Endothelial cell of umbilical vein (primary cell): ENCODE data around the gene TSEN34. TPM values are rescaled to one million over a fixed set of nuclear protein-coding genes. Genes with fewer than 3 reads are reported as not detected.

Source experiments
- BruUV-seq: library from RNA; stranded (reverse); fragments of 400-500 nt; replicated peaks from 2 replicates; lab custom pipeline; 2021; lab: Mats Ljungman, UMichigan
- CTCF ChIA-PET: fragments of 300-600, 350-600 bp; sonication (Branson Sonifier 250); formaldehyde crosslinking; loops from one replicate; lab custom pipeline; 2021; ENCODE audit warnings: antibody characterized with exemption, inconsistent platforms; lab: Charles Lee
- POLR2A ChIA-PET: fragments of 300-600, 350-600 bp; sonication (Branson Sonifier 250); formaldehyde crosslinking; loops from one replicate; lab custom pipeline; 2021; ENCODE audit warnings: antibody characterized with exemption, inconsistent platforms; lab: Charles Lee
- DNase-seq: peaks from one replicate; pipeline ENCODE4 v3.0.0-alpha.2; 2011; ENCODE audit warnings: low read depth, low spot score
- FAIRE-seq: peaks from 2 replicates; lab custom pipeline; 2011; peaks lifted over from hg19 to GRCh38; lab: Jason Lieb, UNC
- H2AFZ ChIP-seq: 2 replicates; pipeline ENCODE4 v1.6.0; 2012; ENCODE audit warnings: low read depth, low read length, control low read depth, inconsistent platforms
- H3K27ac ChIP-seq: 2 replicates; pipeline ENCODE4 v1.5.1; 2011; ENCODE audit warnings: low read depth, mild to moderate bottlenecking, control low read depth, low read length, moderate library complexity; ENCODE audit not compliant: insufficient read depth
- H3K27me3 ChIP-seq, 2 experiments: 2 replicates each; pipeline versions ENCODE4 v1.6.0 to v1.6.1; 2011; ENCODE audit warnings: low read length in 2 of 2, mixed read lengths in 1 of 2; ENCODE audit not compliant: control insufficient read depth in 2 of 2, insufficient read depth in 2 of 2
- H3K36me3 ChIP-seq, 2 experiments: 2 replicates in 1 of 2; 3 replicates in 1 of 2; pipeline ENCODE4 v1.5.1; 2011; ENCODE audit warnings: low read length in 2 of 2, mild to moderate bottlenecking in 1 of 2, moderate library complexity in 1 of 2; ENCODE audit not compliant: control insufficient read depth in 2 of 2, insufficient read depth in 2 of 2; ENCODE audit errors: extremely low read depth in 1 of 2
- H3K4me1 ChIP-seq: 3 replicates; pipeline ENCODE4 v1.5.1; 2011; ENCODE audit warnings: mild to moderate bottlenecking, low read length; ENCODE audit not compliant: control insufficient read depth, insufficient read depth; ENCODE audit errors: extremely low read depth
- H3K4me2 ChIP-seq: 2 replicates; pipeline ENCODE4 v1.6.1; 2011; ENCODE audit warnings: low read length, control low read depth, mixed read lengths; ENCODE audit not compliant: insufficient read depth
- H3K4me3 ChIP-seq, 3 experiments: fragments of 200-600 bp in 1 of 3; sonication (generic), shearing (Covaris generic) in 1 of 3; replicated peaks in 1 of 3; 2 replicates each; pipeline ENCODE4 v1.5.1; 2011 to 2016; ENCODE audit warnings: control low read depth in 3 of 3, low read length in 3 of 3, mild to moderate bottlenecking in 2 of 3, inconsistent platforms in 1 of 3, low read depth in 1 of 3, moderate library complexity in 1 of 3; ENCODE audit not compliant: insufficient read depth in 1 of 3
- H3K79me2 ChIP-seq: 2 replicates; pipeline ENCODE4 v1.6.0; 2012; ENCODE audit warnings: low read length, inconsistent platforms; ENCODE audit not compliant: control insufficient read depth, insufficient read depth
- H3K9ac ChIP-seq: replicated peaks from 2 replicates; pipeline ENCODE3; 2011; ENCODE audit warnings: low read length, control low read depth; ENCODE audit not compliant: insufficient read depth; ENCODE audit errors: extremely low read depth
- H3K9me1 ChIP-seq: replicated peaks from 3 replicates; pipeline ENCODE4 v1.6.0; 2011; ENCODE audit warnings: mild to moderate bottlenecking, low read length; ENCODE audit not compliant: control insufficient read depth, insufficient read depth; ENCODE audit errors: extremely low read depth
- H3K9me3 ChIP-seq: replicated peaks from 2 replicates; pipeline ENCODE4 v1.5.1; 2012; ENCODE audit warnings: low read length, inconsistent platforms; ENCODE audit not compliant: control insufficient read depth, insufficient read depth
- H4K20me1 ChIP-seq: replicated peaks from 2 replicates; pipeline ENCODE3; 2011; ENCODE audit warnings: mild to moderate bottlenecking, low read length; ENCODE audit not compliant: control insufficient read depth, insufficient read depth; ENCODE audit errors: extremely low read depth
- EZH2 ChIP-seq: IDR thresholded peaks from 2 replicates; pipeline ENCODE4 v1.6.1; 2012; ENCODE audit warnings: borderline replicate concordance, low read depth, mild to moderate bottlenecking, moderate library complexity, low read length, inconsistent platforms; ENCODE audit not compliant: severe bottlenecking
- FOS ChIP-seq: IDR thresholded peaks from 2 replicates; pipeline ENCODE4 v1.6.1; 2011; ENCODE audit warnings: mild to moderate bottlenecking, low read length, moderate library complexity, borderline replicate concordance; ENCODE audit not compliant: insufficient read depth
- GATA2 ChIP-seq: IDR thresholded peaks from 2 replicates; pipeline ENCODE4 v1.7.0; 2011; ENCODE audit warnings: low read depth, mild to moderate bottlenecking, moderate library complexity, mixed read lengths, low read length; ENCODE audit not compliant: insufficient read length, insufficient read depth
- JUN ChIP-seq: IDR thresholded peaks from 2 replicates; pipeline ENCODE4 v1.6.1; 2011; ENCODE audit warnings: borderline replicate concordance, low read depth; ENCODE audit not compliant: insufficient read length, insufficient read depth
- MYC ChIP-seq: IDR thresholded peaks from one replicate; pipeline ENCODE4 v1.6.1; 2011; ENCODE audit warnings: mild to moderate bottlenecking, low read depth, low read length
- POLR2A ChIP-seq: IDR thresholded peaks from 2 replicates; pipeline ENCODE4 v1.6.1; 2012; ENCODE audit warnings: low read depth, mild to moderate bottlenecking, control low read depth, low read length
- POLR2AphosphoS5 ChIP-seq: IDR thresholded peaks from 2 replicates; pipeline ENCODE4 v1.6.1; 2012; ENCODE audit warnings: low read depth, mild to moderate bottlenecking, control low read depth, low read length, moderate library complexity; ENCODE audit not compliant: insufficient read depth
- dilution Hi-C: fragments of 300-500 bp; cut with MboI; formaldehyde crosslinking; loops from one replicate; pipeline ENCODE4 v1.15.0; 2019; ENCODE audit warnings: low sequenced_read_pairs; ENCODE audit not compliant: extremely low pct_ligation_motif_present
- intact Hi-C: fragments of 100-400 bp; cut with micrococcal nuclease; formaldehyde crosslinking; loops from one replicate; pipeline ENCODE4 v1.10.0; 2022
- polyA plus RNA-seq, 4 experiments: library from polyadenylated mRNA; depleted of rRNA in 3 of 4; stranded (reverse) in 3 of 4; unstranded in 1 of 4; fragments of >200 nt; gene quantifications; 2 replicates each; pipeline versions ENCODE4 v1.2.1 to v1.2.3, GENCODE V29; 2011 to 2012; ENCODE audit warnings: missing spikeins in 1 of 4
- total RNA-seq: library from RNA; stranded (reverse); gene quantifications from 2 replicates; pipeline ENCODE4 v1.2.3, GENCODE V29; 2021
- TF ChIP-seq, protein P1 (sequence below), 2 donors: IDR thresholded peaks; 1 replicate in 1 of 2; 2 replicates in 1 of 2; pipeline ENCODE4 v1.5.1; 2011; ENCODE audit warnings: low read length in 2 of 2, mild to moderate bottlenecking in 2 of 2, moderate library complexity in 2 of 2, control low read depth in 1 of 2, inconsistent platforms in 1 of 2, low read depth in 1 of 2; ENCODE audit not compliant: insufficient read depth in 1 of 2; ENCODE audit errors: extremely low read depth in 1 of 2
- TF ChIP-seq, protein P2 (sequence below): IDR thresholded peaks from 2 replicates; pipeline ENCODE4 v1.6.1; 2011; ENCODE audit not compliant: insufficient read depth, insufficient read length

TSEN34 gene
- total and polyA plus RNA-seq, 2 donors (not counting 3 experiments of a cell fraction or from before 2014, with no cell fraction given): 40.7 to 81.9 TPM

DNA sequence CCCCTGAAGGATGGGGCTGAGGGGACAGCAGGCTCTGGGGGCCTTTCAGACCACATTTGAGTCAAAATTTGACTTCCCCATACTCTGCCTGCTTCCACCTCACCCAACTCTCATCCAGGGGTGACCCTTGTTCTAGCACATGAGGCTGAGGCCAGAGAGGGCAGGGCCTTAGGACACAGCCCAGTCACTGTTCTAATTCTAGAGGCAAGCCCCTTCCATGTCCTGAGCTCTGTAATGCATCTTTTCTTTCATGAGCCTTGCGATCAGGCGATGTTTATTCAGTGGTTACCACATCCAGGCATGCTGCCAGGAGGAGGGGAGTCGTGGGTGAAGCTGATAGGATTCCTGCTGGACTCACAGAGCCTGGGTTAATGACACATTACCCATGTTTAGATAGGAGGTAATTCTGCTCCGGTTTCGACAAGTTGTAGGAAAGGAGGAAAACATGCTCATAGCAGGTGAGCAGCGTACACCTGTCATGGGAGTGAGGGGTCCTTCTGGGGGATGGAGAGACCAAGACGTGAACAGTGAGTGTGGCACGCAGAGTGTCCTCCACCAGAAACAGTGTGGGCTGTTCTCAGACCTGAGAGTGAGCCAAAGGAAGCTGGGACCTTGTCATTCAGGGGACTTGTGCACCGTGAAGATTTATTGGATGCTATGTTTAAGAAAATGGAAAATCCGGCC is 18.8 kb downstream of the TSEN34 start:
- H3K9ac ChIP-seq: no peak overlapping the region
- BruUV-seq: no TSS peak
- peak; percentile 98 for FAIRE-seq

DNA sequence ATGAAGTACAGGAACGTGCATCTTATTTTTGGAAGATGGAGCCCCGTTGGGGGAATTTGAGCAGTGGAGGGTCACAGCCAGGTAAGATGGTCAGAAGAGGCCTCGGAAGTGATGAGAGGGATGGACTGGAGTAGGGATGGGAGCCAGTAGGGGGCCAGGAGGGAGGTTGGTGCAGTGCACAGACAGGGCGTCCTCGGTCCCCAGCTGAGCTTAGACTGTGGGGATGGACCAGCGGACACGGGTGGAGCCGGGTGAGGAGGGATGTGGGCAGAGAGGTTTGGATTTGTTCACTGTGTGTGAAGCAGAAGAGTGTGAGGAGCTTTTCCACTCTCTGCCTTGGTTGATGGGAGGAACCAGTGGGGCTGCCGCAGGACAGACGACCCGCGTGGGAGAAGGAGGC is 20.1 kb downstream of the TSEN34 start:
- Histone ChIP-seq H3K4me3 (no peak overlapping the region), H3K79me2 (peaks cover 26% of the 10 kb centered on the region), H2AFZ (no peak overlapping the region), H3K36me3 (peaks cover 9 to 20% of the 10 kb centered on the region in 2 experiments), H4K20me1 (no peaks in the 10 kb centered on the region), H3K4me2 (no peak overlapping the region), H3K27me3 (no peaks in the 10 kb centered on the region), H3K9ac (no peak overlapping the region), H3K9me3 (no peaks in the 10 kb centered on the region), H3K27ac (no peak overlapping the region), H3K4me1 (peaks cover 18% of the 10 kb centered on the region), H3K9me1 (no peaks in the 10 kb centered on the region)
- TF ChIP-seq MYC: no peak
- TF ChIP-seq, protein P1, sequence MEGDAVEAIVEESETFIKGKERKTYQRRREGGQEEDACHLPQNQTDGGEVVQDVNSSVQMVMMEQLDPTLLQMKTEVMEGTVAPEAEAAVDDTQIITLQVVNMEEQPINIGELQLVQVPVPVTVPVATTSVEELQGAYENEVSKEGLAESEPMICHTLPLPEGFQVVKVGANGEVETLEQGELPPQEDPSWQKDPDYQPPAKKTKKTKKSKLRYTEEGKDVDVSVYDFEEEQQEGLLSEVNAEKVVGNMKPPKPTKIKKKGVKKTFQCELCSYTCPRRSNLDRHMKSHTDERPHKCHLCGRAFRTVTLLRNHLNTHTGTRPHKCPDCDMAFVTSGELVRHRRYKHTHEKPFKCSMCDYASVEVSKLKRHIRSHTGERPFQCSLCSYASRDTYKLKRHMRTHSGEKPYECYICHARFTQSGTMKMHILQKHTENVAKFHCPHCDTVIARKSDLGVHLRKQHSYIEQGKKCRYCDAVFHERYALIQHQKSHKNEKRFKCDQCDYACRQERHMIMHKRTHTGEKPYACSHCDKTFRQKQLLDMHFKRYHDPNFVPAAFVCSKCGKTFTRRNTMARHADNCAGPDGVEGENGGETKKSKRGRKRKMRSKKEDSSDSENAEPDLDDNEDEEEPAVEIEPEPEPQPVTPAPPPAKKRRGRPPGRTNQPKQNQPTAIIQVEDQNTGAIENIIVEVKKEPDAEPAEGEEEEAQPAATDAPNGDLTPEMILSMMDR (IDR thresholded peaks at IDR 0.05; ENCODE audit: extremely low read depth in 1 of 2, insufficient read depth in 1 of 2, low read depth in 1 of 2, low read length in 2 of 2): no peak
- TF ChIP-seq EZH2: no peak
- TF ChIP-seq, protein P2, sequence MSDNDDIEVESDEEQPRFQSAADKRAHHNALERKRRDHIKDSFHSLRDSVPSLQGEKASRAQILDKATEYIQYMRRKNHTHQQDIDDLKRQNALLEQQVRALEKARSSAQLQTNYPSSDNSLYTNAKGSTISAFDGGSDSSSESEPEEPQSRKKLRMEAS: no peak
- no peak for TF ChIP-seq JUN
- no peak for TF ChIP-seq POLR2AphosphoS5
- TF ChIP-seq FOS: no peak
- TF ChIP-seq GATA2: no peak
- no peak for TF ChIP-seq POLR2A
- no peak for FAIRE-seq
- intact Hi-C loops (no loop called here), dilution Hi-C loops (no loop called here)
- POLR2A ChIA-PET: no interaction called here
- no peak for DNase-seq
- no TSS peak for BruUV-seq
- CTCF ChIA-PET: interaction anchor here (0.8 to 1.9 kb wide), 2 partner anchors 14 to 55 kb away, joined by 3 to 5 read pairs; no protein-coding TSS in a partner anchor

More for the DNA sequence above, 18.8 kb downstream of the TSEN34 start:
- H3K4me2 ChIP-seq: no peak overlapping the region
- no peak overlapping the region for H3K4me3 ChIP-seq
- H3K36me3 ChIP-seq: peaks cover 17 to 30% of the 10 kb centered on the region in 2 experiments
- H3K27ac ChIP-seq: peak overlapping the region; percentile 22
- ChIA-PET CTCF (interaction anchor here (0.9 to 1.9 kb wide), 6 partner anchors 13 to 73 kb away, joined by 3 to 16 read pairs (median 4); partner anchors contain the start of gene CNOT3), POLR2A (interaction anchor here (0.6 to 1.4 kb wide), 5 partner anchors 9 to 911 kb away, joined by 3 to 16 read pairs (median 5); partner anchors contain the start of genes MBOAT7 and RPS9)
- H4K20me1 ChIP-seq: no peaks in the 10 kb centered on the region
- peak; percentile 96 for DNase-seq
- H3K79me2 ChIP-seq: peaks cover 38% of the 10 kb centered on the region
- TF ChIP-seq, protein P2: no peak
- no peak for TF ChIP-seq GATA2
- no peak for TF ChIP-seq MYC
- no peak for TF ChIP-seq FOS
- peak; percentile 65 for TF ChIP-seq POLR2AphosphoS5
- TF ChIP-seq JUN: peak; percentile 28
- peak; percentile 7 for TF ChIP-seq POLR2A
- no peak overlapping the region for H2AFZ ChIP-seq
- H3K9me3 ChIP-seq: no peaks in the 10 kb centered on the region
- H3K27me3 ChIP-seq: no peaks in the 10 kb centered on the region
- peaks cover 24% of the 10 kb centered on the region for H3K4me1 ChIP-seq
- dilution Hi-C loops: no loop called here
- H3K9me1 ChIP-seq: no peaks in the 10 kb centered on the region
- intact Hi-C loops: loop anchor here (1.0 kb wide), 1 partner anchor 42 kb away; no protein-coding TSS in a partner anchor
